ENCODE results near the gene NPAS3.

DNA sequence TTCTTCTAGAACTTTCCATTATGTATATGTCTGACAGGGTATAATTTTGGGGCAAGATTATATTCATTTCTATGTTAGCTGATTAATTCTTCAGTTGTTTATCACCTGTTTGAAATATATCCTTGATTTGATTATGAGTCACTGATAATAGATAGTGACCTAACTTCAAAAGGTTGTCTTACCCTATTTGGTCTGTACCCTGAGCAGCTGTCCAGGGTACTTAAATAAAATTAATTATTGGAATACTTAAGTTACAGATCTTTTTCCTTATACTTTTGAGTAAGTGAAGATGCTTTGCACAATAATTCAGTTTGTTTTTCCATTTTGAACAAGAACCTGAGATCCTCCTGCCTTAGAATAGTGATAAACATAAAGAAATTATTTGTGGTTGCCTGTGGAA lies 13.2 kb upstream of the NPAS3 start:
- TF ChIP-seq, protein P1, sequence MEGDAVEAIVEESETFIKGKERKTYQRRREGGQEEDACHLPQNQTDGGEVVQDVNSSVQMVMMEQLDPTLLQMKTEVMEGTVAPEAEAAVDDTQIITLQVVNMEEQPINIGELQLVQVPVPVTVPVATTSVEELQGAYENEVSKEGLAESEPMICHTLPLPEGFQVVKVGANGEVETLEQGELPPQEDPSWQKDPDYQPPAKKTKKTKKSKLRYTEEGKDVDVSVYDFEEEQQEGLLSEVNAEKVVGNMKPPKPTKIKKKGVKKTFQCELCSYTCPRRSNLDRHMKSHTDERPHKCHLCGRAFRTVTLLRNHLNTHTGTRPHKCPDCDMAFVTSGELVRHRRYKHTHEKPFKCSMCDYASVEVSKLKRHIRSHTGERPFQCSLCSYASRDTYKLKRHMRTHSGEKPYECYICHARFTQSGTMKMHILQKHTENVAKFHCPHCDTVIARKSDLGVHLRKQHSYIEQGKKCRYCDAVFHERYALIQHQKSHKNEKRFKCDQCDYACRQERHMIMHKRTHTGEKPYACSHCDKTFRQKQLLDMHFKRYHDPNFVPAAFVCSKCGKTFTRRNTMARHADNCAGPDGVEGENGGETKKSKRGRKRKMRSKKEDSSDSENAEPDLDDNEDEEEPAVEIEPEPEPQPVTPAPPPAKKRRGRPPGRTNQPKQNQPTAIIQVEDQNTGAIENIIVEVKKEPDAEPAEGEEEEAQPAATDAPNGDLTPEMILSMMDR (IDR thresholded peaks at IDR 0.05), result no peak
- TF ChIP-seq POLR2A (IDR thresholded peaks at IDR 0.05), result no peak
